OCI-LY3 (cell line): Measurements from ENCODE around the gene PLAAT2.

Experiments used
- EZH2phosphoT487 ChIP-seq: fragments of 200-600 bp; shearing (Covaris generic); IDR thresholded peaks from 2 replicates; pipeline ENCODE4 v1.6.1; 2018; ENCODE audit warnings: antibody characterized with exemption, mixed run types, low read depth
- TF ChIP-seq, protein P1 (sequence below): fragments of 200-600, 300-600 bp; sonication (generic); IDR thresholded peaks from 2 replicates; pipeline ENCODE4 v1.5.1; 2014; ENCODE audit warnings: antibody characterized with exemption, low read length, low read depth

- TF ChIP-seq, protein P1, sequence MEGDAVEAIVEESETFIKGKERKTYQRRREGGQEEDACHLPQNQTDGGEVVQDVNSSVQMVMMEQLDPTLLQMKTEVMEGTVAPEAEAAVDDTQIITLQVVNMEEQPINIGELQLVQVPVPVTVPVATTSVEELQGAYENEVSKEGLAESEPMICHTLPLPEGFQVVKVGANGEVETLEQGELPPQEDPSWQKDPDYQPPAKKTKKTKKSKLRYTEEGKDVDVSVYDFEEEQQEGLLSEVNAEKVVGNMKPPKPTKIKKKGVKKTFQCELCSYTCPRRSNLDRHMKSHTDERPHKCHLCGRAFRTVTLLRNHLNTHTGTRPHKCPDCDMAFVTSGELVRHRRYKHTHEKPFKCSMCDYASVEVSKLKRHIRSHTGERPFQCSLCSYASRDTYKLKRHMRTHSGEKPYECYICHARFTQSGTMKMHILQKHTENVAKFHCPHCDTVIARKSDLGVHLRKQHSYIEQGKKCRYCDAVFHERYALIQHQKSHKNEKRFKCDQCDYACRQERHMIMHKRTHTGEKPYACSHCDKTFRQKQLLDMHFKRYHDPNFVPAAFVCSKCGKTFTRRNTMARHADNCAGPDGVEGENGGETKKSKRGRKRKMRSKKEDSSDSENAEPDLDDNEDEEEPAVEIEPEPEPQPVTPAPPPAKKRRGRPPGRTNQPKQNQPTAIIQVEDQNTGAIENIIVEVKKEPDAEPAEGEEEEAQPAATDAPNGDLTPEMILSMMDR = no peak
- no peak for TF ChIP-seq EZH2phosphoT487
Observed at GRCh38 chr11:63556404-63557013, 6.7 kb downstream of the PLAAT2 start.
